HepG2 (cell line): ENCODE measurements around the gene SNX21. TPM values are rescaled to one million over a fixed set of nuclear protein-coding genes. Genes with fewer than 3 reads are reported as not detected.
A peak's percentile ranks its signal among the peaks of the same experiment; 100 is the strongest.

ENCODE experiments used
- ATAC-seq: fragments of 200-7000 bp; cut with Tn5 transposase; 3 replicates; pipeline ENCODE4 v1.9.1; 2020; ENCODE audit warnings: mild to moderate bottlenecking, moderate library complexity
- BruUV-seq: library from RNA; stranded (reverse); fragments of 400-500 nt; replicated peaks from 2 replicates; lab custom pipeline; 2021; lab: Mats Ljungman, UMichigan
- CTCF ChIA-PET: fragments of 300-600 bp; formaldehyde crosslinking; extraction: SDS; loops from one replicate; lab custom pipeline; 2021; ENCODE audit warnings: low total read pairs, inconsistent platforms, low intra/inter-chr PET ratio; lab: Yijun Ruan, JAX
- POLR2A ChIA-PET: fragments of 350-600 bp; sonication (Branson Sonifier 250); formaldehyde crosslinking; loops from one replicate; lab custom pipeline; 2020; ENCODE audit warnings: antibody characterized with exemption, inconsistent platforms; lab: Yijun Ruan, JAX
- DNase-seq: peaks from one replicate; pipeline ENCODE4 v3.0.0-alpha.2; 2015; ENCODE audit warnings: low spot score
- FAIRE-seq: peaks from 3 replicates; lab custom pipeline; 2011; peaks lifted over from hg19 to GRCh38; lab: Jason Lieb, UNC
- H2AFZ ChIP-seq: one replicate; pipeline ENCODE4 v1.6.1; 2011; ENCODE audit warnings: low read length, inconsistent platforms
- H3K27ac ChIP-seq: fragments of 300-600 bp; 3 replicates; pipeline ENCODE4 v1.8.0; 2011; ENCODE audit warnings: mixed run types, mild to moderate bottlenecking, mixed read lengths, low read length, inconsistent platforms; ENCODE audit not compliant: insufficient read depth; ENCODE audit errors: extremely low read length
- H3K27me3 ChIP-seq, 2 experiments: fragments of 200-600 bp in 1 of 2; 2 replicates in 1 of 2; 3 replicates in 1 of 2; pipeline versions ENCODE4 v1.6.0 to v1.8.0; 2011; ENCODE audit warnings: low read length in 2 of 2, mild to moderate bottlenecking in 2 of 2, moderate library complexity in 2 of 2, inconsistent platforms in 1 of 2; ENCODE audit not compliant: insufficient read depth in 2 of 2, control insufficient read depth in 1 of 2
- H3K36me3 ChIP-seq, 2 experiments: fragments of 200-600 bp in 1 of 2; replicated peaks in 1 of 2; 2 replicates in 1 of 2; 3 replicates in 1 of 2; pipeline versions ENCODE4 v1.5.1 to v1.8.0; 2011; ENCODE audit warnings: low read length in 2 of 2, inconsistent platforms in 1 of 2; ENCODE audit not compliant: insufficient read depth in 2 of 2, control insufficient read depth in 1 of 2
- H3K4me1 ChIP-seq: 2 replicates; pipeline ENCODE4 v1.5.1; 2012; ENCODE audit warnings: low read length, inconsistent platforms; ENCODE audit not compliant: insufficient read depth
- H3K4me2 ChIP-seq: 2 replicates; pipeline ENCODE4 v1.6.0; 2011; ENCODE audit warnings: low read depth, low read length, inconsistent platforms
- H3K4me3 ChIP-seq, 3 experiments: fragments of 200-600 bp in 1 of 3; sonication (generic), shearing (Covaris generic) in 1 of 3; replicated peaks in 1 of 3; 2 replicates each; pipeline ENCODE4 v1.5.1; 2011 to 2016; ENCODE audit warnings: low read length in 3 of 3, inconsistent platforms in 2 of 3, low read depth in 2 of 3, mild to moderate bottlenecking in 2 of 3, control low read depth in 1 of 3, mixed read lengths in 1 of 3; ENCODE audit not compliant: insufficient read depth in 1 of 3
- H3K79me2 ChIP-seq: one replicate; pipeline ENCODE4 v1.6.1; 2011; ENCODE audit warnings: low read length, inconsistent platforms; ENCODE audit not compliant: insufficient read depth
- H3K9ac ChIP-seq: 2 replicates; pipeline ENCODE4 v1.6.0; 2011; ENCODE audit warnings: mild to moderate bottlenecking, low read depth, low read length, inconsistent platforms; ENCODE audit not compliant: insufficient read depth
- H3K9me3 ChIP-seq: 2 replicates; pipeline ENCODE4 v1.5.1; 2012; ENCODE audit warnings: mild to moderate bottlenecking, low read length
- H4K20me1 ChIP-seq: 2 replicates; pipeline ENCODE4 v1.6.0; 2011; ENCODE audit warnings: inconsistent platforms, mild to moderate bottlenecking, low read length, moderate library complexity; ENCODE audit not compliant: insufficient read depth
- GLI4 ChIP-seq: sonication (generic); formaldehyde crosslinking; IDR thresholded peaks from 2 replicates; pipeline ENCODE4 v1.5.1; 2020; ENCODE audit warnings: missing genetic modification reagents, mild to moderate bottlenecking, moderate library complexity, borderline replicate concordance
- KLF12 ChIP-seq: sonication (generic); formaldehyde crosslinking; IDR thresholded peaks from 2 replicates; pipeline ENCODE4 v1.4.0; 2020; ENCODE audit warnings: missing genetic modification reagents, borderline replicate concordance
- PITX1 ChIP-seq: sonication (generic); formaldehyde crosslinking; IDR thresholded peaks from 2 replicates; pipeline ENCODE4 v1.5.1; 2020; ENCODE audit warnings: mild to moderate bottlenecking, missing genetic modification reagents
- TCF12 ChIP-seq, 2 experiments: fragments of 450-650 bp in 1 of 2; sonication (generic) in 1 of 2; formaldehyde crosslinking in 1 of 2; IDR thresholded peaks; 2 replicates each; pipeline versions ENCODE4 v1.6.1 to v1.8.0; 2017 to 2022; ENCODE audit warnings: antibody characterized with exemption in 1 of 2, mild to moderate bottlenecking in 1 of 2, missing genetic modification reagents in 1 of 2, moderate library complexity in 1 of 2
- ZNF12 ChIP-seq: sonication (generic); formaldehyde crosslinking; IDR thresholded peaks from 2 replicates; pipeline ENCODE4 v1.5.0; 2020; ENCODE audit warnings: missing genetic modification reagents
- ZNF501 ChIP-seq: sonication (generic); formaldehyde crosslinking; IDR thresholded peaks from 2 replicates; pipeline ENCODE4 v1.5.1; 2020; ENCODE audit warnings: mild to moderate bottlenecking, moderate library complexity, missing genetic modification reagents
- ZNF552 ChIP-seq: sonication (generic); formaldehyde crosslinking; IDR thresholded peaks from 2 replicates; pipeline ENCODE4 v1.9.0; 2022; ENCODE audit warnings: missing genetic modification reagents, mild to moderate bottlenecking, borderline replicate concordance
- ZNF619 ChIP-seq: sonication (generic); formaldehyde crosslinking; IDR thresholded peaks from 2 replicates; pipeline ENCODE4 v1.4.0; 2020; ENCODE audit warnings: mild to moderate bottlenecking, missing genetic modification reagents
- ZNF629 ChIP-seq: sonication (generic); formaldehyde crosslinking; conservative IDR thresholded peaks from 2 replicates; pipeline ENCODE4 v1.5.0; 2020; ENCODE audit warnings: missing genetic modification reagents
- WGBS: methylation state at CpG from one replicate; pipeline ENCODE4 v1.1.6; 2017; ENCODE audit warnings: low lambda C conversion rate; 5-methylcytosine and 5-hydroxymethylcytosine counted together
- in situ Hi-C: cut with HindIII; loops from 2 replicates; pipeline ENCODE4 v1.10.0; 2017; ENCODE audit warnings: low pct_unique_long_range_greater_than_20kb; ENCODE audit not compliant: extremely low pct_ligation_motif_present
- intact Hi-C: fragments of 100-400 bp; cut with micrococcal nuclease; formaldehyde crosslinking; loops from one replicate; pipeline ENCODE4 v1.10.0; 2022; ENCODE audit not compliant: unreplicated experiment
- polyA plus RNA-seq, 8 experiments: library from polyadenylated mRNA; depleted of rRNA in 3 of 8; stranded (reverse) in 7 of 8; unstranded in 1 of 8; fragments of >200 nt; fragmentation: Illumina TruSeq in 4 of 8; extraction: Trizol in 4 of 8; gene quantifications; 2 replicates each; pipeline versions ENCODE4 v1.2.1 to v1.2.3, GENCODE V29; 2011 to 2016; ENCODE audit warnings: low read depth in 4 of 8, missing spikeins in 1 of 8, mixed read lengths in 1 of 8; ENCODE audit not compliant: insufficient read depth in 1 of 8
- total RNA-seq, 5 experiments: library from RNA; depleted of rRNA; stranded (reverse); fragments of >200 nt; fragmentation: Illumina TruSeq; extraction: Trizol; gene quantifications; 2 replicates each; pipeline ENCODE4 v1.2.3, GENCODE V29; 2016; ENCODE audit warnings: low read depth in 1 of 5
- TF ChIP-seq, protein P1 (sequence below): sonication (generic); formaldehyde crosslinking; IDR thresholded peaks from 2 replicates; pipeline ENCODE4 v1.4.0; 2020; ENCODE audit warnings: missing genetic modification reagents, borderline replicate concordance
- TF ChIP-seq, protein P2 (sequence below): sonication (generic); formaldehyde crosslinking; IDR thresholded peaks from 2 replicates; pipeline ENCODE4 v1.4.0; 2020; ENCODE audit warnings: missing genetic modification reagents

The SNX21 gene
- total and polyA plus RNA-seq, 2 of the 13 experiments (the other 11 are each of a cell fraction or from before 2014, with no cell fraction given), result 7.7 to 12.8 TPM

DNA sequence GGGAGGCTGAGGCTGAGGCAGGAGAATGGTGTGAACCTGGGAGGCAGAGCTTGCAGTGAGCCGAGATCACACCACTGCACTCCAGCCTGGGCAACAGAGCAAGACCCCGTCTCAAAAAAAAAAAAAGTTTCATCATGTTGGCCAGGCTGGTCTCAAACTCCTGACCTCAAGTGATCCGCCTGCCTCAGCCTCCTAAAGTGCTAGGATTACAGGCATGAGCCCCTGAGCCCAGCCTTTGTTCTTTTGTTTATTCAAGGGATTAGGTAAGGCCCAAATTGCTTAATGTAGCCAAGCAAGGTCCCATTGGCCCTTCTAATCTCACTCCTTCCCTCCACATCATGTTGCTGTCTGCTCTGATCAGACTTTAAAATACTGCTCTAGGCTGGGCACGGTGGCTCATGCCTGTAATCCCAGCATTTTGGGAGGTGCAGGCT is 3.9 kb upstream of the SNX21 start (continued):
- peak; percentile 99 for TF ChIP-seq PITX1

DNA sequence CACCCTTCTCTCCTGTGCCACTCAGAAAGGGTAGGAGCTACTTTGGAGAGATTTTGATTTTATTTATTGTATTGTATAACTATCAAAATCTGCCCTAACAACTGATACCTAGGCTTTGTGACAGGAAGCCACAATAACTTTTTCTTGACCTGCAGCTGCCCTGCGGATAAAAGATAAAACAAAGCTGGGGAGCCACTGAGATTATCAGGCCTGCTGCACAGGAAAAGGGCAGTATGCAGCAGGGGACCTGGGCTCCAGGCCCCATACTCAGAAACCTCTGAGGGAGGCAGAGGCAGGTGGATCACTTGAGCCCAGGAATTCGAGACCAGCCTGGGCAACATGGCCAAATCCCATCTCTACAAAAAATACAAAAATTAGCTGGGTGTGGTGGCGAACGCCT is 980 bp upstream of the SNX21 start:
- in situ Hi-C loops (no loop called here), intact Hi-C loops (loop anchor here (2.0 to 5.0 kb wide), 3 partner anchors 50 to 100 kb away; partner anchors contain the start of genes CTSA, NEURL2, PCIF1 and ZSWIM1)
- Histone ChIP-seq H3K27me3 (no peaks in the 10 kb centered on the region), H3K4me2 (peak overlapping the region; percentile 80), H3K9ac (peak overlapping the region; percentile 72; the same call in 1 of the 2 replicates), H3K36me3 (0 out of 5 replicates have a peak, but pooled peaks cover 0 to 4% of the 10 kb centered on the region in 2 experiments), H2AFZ (no peak overlapping the region), H3K4me3 (peak overlapping the region; percentile 71 to 87 (median 86); a peak in 4 of 6 replicates), H3K27ac (no peak overlapping the region), H3K4me1 (peaks cover 74% of the 10 kb centered on the region), H3K79me2 (no peaks in the 10 kb centered on the region), H4K20me1 (no peaks in the 10 kb centered on the region), H3K9me3 (no peaks in the 10 kb centered on the region)
- POLR2A ChIA-PET, result interaction anchor here (1.0 to 2.5 kb wide), 11 partner anchors 9 to 417 kb away, joined by 3 to 21 read pairs (median 12); partner anchors contain the start of genes ACOT8, CTSA, NEURL2 and PCIF1
- ATAC-seq (no peak), DNase-seq (no peak), FAIRE-seq (no peak)
- CTCF ChIA-PET, result no interaction called here
- WGBS, result 53% methylated on average over 4 of the region's 4 CpGs
- no TSS peak for BruUV-seq
- no peak for TF ChIP-seq GLI4 (CRISPR knock-in tag)
- 0 out of 2 replicates have a peak, but pooled peaks have one; percentile 41 for TF ChIP-seq ZNF619
- TF ChIP-seq ZNF552 (CRISPR knock-in tag), result 0 out of 2 replicates have a peak, but pooled peaks have one; percentile 37
- 0 out of 2 replicates have a peak, but pooled peaks have one; percentile 0 for TF ChIP-seq ZNF629 (CRISPR knock-in tag)
- no peak for TF ChIP-seq TCF12 (IDR thresholded peaks at IDR 0.05)
- 0 out of 2 replicates have a peak, but pooled peaks have one; percentile 1 for TF ChIP-seq TCF12 (CRISPR knock-in tag; IDR thresholded peaks at IDR 0.05)
- TF ChIP-seq, protein P1, sequence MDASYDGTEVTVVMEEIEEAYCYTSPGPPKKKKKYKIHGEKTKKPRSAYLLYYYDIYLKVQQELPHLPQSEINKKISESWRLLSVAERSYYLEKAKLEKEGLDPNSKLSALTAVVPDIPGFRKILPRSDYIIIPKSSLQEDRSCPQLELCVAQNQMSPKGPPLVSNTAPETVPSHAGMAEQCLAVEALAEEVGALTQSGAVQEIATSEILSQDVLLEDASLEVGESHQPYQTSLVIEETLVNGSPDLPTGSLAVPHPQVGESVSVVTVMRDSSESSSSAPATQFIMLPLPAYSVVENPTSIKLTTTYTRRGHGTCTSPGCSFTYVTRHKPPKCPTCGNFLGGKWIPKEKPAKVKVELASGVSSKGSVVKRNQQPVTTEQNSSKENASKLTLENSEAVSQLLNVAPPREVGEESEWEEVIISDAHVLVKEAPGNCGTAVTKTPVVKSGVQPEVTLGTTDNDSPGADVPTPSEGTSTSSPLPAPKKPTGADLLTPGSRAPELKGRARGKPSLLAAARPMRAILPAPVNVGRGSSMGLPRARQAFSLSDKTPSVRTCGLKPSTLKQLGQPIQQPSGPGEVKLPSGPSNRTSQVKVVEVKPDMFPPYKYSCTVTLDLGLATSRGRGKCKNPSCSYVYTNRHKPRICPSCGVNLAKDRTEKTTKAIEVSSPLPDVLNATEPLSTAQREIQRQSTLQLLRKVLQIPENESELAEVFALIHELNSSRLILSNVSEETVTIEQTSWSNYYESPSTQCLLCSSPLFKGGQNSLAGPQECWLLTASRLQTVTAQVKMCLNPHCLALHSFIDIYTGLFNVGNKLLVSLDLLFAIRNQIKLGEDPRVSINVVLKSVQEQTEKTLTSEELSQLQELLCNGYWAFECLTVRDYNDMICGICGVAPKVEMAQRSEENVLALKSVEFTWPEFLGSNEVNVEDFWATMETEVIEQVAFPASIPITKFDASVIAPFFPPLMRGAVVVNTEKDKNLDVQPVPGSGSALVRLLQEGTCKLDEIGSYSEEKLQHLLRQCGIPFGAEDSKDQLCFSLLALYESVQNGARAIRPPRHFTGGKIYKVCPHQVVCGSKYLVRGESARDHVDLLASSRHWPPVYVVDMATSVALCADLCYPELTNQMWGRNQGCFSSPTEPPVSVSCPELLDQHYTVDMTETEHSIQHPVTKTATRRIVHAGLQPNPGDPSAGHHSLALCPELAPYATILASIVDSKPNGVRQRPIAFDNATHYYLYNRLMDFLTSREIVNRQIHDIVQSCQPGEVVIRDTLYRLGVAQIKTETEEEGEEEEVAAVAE, result 0 out of 2 replicates have a peak, but pooled peaks have one; percentile 1
- TF ChIP-seq, protein P2, sequence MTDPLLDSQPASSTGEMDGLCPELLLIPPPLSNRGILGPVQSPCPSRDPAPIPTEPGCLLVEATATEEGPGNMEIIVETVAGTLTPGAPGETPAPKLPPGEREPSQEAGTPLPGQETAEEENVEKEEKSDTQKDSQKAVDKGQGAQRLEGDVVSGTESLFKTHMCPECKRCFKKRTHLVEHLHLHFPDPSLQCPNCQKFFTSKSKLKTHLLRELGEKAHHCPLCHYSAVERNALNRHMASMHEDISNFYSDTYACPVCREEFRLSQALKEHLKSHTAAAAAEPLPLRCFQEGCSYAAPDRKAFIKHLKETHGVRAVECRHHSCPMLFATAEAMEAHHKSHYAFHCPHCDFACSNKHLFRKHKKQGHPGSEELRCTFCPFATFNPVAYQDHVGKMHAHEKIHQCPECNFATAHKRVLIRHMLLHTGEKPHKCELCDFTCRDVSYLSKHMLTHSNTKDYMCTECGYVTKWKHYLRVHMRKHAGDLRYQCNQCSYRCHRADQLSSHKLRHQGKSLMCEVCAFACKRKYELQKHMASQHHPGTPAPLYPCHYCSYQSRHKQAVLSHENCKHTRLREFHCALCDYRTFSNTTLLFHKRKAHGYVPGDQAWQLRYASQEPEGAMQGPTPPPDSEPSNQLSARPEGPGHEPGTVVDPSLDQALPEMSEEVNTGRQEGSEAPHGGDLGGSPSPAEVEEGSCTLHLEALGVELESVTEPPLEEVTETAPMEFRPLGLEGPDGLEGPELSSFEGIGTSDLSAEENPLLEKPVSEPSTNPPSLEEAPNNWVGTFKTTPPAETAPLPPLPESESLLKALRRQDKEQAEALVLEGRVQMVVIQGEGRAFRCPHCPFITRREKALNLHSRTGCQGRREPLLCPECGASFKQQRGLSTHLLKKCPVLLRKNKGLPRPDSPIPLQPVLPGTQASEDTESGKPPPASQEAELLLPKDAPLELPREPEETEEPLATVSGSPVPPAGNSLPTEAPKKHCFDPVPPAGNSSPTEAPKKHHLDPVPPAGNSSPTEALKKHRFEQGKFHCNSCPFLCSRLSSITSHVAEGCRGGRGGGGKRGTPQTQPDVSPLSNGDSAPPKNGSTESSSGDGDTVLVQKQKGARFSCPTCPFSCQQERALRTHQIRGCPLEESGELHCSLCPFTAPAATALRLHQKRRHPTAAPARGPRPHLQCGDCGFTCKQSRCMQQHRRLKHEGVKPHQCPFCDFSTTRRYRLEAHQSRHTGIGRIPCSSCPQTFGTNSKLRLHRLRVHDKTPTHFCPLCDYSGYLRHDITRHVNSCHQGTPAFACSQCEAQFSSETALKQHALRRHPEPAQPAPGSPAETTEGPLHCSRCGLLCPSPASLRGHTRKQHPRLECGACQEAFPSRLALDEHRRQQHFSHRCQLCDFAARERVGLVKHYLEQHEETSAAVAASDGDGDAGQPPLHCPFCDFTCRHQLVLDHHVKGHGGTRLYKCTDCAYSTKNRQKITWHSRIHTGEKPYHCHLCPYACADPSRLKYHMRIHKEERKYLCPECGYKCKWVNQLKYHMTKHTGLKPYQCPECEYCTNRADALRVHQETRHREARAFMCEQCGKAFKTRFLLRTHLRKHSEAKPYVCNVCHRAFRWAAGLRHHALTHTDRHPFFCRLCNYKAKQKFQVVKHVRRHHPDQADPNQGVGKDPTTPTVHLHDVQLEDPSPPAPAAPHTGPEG, result peak; percentile 36; the same call in 1 of the 2 replicates
- no peak for TF ChIP-seq ZNF501 (CRISPR knock-in tag)
- TF ChIP-seq ZNF12, result no peak
- TF ChIP-seq KLF12, result 0 out of 2 replicates have a peak, but pooled peaks have one; percentile 22
